RPMI7951 (cell line): ENCODE data around the gene PIMREG. TPM values are rescaled to one million over a fixed set of nuclear protein-coding genes. Genes with fewer than 3 reads are reported as not detected.
"Not testable (repeated sequence)": the region's sequence is repeated elsewhere in the genome, so short reads cannot be mapped to it uniquely, and the experiment has no call there.

Experiments
- DNase-seq: peaks from one replicate; pipeline ENCODE4 v3.0.0-alpha.2; 2012; ENCODE audit warnings: low read depth
- total RNA-seq: library from RNA; depleted of rRNA; stranded (reverse); fragments of >200 nt; shearing (Covaris generic); gene quantifications from 2 replicates; pipeline ENCODE4 v1.2.3, GENCODE V29; 2014

The PIMREG gene
- total RNA-seq, 1 experiment from 2014 or later, result 82.8 TPM

DNA sequence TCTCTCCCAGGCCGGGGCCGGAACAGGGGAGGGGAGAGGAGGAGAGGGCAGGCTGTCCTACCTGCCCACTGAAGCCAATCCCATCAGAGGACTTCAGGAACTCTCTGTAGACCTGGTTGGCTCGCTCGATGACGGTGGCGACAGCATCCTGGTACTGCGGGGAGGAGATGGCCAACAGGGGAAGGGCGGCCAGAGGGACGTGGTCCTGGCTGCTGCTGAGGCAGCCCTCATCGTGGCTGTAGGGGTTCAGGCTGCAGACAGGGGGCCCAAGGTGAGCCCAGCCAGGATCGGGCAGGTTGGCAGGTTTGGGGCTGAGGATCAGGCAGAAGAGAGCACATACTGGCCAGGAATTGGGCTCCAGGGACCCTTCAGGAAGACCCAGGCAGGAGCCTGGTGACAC, 34.2 kb downstream of the PIMREG start:
- no peak for DNase-seq

DNA sequence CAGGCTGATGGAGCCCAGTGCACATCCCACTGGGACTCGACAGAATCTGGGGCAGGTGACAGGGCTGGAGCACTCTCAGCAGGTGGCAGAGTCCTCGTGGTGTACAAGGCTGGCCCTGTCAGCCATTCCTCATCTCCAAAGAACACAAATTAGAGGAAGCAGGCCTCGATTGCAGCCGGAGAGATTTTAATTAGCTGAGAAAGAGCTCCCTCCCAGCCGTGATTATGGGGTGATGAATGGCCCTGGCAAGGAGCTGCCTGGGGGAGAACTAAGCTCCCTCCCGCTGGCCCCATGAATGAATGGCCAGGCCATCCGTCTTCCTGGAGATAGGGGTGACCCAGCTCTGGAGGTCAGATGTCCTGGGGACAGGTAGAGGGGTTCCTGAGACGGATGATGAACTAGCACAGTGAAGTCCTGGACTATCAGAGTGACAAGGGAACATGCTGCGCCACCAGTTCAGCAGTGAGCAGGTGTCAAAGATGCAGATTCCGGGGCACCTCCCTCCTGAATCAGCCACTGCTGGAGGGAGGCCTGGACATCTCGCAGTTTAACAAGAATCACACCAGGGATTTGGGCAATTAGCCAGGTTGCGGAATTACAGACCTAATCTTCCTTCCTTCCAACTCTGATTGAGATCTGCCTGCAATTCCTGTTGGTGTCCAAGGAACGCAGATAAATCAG, 35.5 kb downstream of the PIMREG start:
- no peak for DNase-seq

DNA sequence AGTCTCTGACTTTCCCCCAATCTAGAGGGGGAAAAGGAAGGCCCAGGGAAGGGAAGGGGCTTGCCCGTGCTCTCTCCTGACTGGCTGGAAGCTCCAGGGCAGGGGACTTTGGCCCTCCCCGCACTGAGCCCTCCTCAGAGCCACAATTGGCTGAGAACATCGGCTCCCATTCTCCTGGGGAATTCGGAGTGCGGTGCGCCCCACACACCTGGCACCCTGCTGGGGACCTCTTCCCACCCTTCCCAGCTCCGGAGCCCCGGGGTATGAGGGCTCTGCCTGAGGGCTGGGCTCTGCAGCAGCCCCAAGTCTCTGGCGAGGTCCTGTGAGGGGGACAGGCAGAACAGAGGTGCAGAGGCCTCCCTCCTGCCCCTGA, 36.0 kb downstream of the PIMREG start:
- no peak for DNase-seq

DNA sequence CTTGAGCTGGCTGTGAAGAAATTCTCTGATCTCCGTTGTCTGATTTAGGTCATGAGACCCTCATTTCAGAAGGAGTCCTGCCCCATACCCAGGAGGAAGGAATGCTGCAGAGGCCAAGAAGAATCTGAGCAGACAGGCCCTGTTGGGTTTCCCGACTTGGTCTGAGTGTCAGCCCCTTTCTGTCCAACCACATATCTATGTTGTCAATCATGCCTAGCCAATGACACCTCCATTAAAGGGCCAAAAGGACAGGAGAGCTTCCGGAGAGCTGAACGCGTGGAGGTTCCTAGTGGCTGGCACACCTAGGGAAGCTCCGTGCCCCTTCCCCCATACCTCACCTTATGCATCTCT, 37.8 kb downstream of the PIMREG start:
- no peak for DNase-seq

DNA sequence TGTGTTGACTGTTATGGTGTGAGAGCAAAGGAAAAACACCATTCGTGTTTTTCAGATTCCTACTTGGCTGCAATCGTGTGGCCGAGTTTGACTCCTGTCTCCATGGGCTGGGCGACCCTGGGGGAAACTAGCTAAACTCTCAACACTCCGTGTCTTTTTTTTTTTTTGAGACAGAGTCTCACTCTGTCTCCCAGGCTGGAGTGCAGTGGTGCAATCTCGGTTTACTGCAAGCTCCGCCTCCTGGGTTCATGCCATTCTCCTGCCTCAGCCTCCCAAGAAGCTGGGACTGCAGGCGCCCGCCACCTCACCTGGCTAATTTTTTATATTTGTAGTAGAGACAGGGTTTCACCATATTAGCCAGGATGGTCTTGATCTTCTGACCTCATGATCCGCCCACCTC, 38.5 kb downstream of the PIMREG start:
- DNase-seq, result not testable (repeated sequence)

DNA sequence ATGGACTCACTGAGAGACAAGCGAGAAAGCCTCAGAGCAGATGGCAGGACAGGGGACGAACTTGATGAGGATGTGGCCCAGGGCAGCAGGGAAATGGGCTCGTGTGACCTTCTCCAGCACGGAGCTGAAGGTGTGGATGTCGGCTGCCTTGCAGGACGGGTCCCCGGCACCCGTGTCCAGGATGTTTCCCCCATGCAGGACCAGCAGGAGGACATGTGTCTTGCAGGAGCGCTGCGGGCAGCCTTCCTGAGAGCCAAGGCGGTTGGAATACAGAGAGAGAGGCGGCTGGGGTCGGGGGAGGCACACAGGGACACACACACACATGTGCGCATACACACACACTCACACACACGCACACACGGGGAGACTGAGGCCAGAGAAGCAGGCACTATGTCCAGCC, 39.3 kb downstream of the PIMREG start:
- no peak for DNase-seq

DNA sequence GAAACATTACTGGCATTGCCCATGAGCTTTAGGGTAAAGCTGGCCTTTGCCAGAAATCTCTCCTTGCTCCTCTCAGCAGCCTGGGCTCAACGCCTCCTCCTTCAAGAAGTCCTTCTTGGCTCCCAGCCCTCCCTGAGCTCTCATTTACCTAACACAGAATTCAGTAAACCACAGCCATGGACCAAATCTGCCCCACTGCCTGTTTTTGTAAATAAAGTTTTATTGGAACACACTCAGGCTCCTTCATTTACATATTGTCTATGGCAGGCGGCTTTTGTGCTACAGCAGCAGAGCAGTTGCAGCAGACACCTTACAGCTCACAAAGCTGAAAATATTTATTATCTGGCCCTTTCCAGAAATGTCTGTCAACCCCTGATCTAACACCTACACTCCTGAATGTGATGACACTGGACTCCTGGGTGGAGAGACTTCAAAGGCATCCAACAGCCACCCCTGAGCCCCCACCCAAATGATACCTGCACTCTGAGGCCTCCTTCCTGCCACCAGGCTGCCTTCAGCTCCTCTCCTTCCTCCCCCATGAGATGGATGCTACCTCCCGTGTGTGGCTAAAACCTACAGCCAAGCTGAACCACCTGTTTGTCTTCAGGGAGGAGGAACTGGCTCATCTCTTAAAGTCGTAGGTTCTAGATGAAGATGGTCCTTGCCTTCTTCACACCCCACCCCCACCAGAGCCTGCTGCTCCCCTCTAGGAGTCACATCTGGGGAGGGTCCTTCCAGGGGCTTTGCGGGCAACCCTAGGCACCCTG, 41.6 kb downstream of the PIMREG start:
- DNase-seq, result no peak

DNA sequence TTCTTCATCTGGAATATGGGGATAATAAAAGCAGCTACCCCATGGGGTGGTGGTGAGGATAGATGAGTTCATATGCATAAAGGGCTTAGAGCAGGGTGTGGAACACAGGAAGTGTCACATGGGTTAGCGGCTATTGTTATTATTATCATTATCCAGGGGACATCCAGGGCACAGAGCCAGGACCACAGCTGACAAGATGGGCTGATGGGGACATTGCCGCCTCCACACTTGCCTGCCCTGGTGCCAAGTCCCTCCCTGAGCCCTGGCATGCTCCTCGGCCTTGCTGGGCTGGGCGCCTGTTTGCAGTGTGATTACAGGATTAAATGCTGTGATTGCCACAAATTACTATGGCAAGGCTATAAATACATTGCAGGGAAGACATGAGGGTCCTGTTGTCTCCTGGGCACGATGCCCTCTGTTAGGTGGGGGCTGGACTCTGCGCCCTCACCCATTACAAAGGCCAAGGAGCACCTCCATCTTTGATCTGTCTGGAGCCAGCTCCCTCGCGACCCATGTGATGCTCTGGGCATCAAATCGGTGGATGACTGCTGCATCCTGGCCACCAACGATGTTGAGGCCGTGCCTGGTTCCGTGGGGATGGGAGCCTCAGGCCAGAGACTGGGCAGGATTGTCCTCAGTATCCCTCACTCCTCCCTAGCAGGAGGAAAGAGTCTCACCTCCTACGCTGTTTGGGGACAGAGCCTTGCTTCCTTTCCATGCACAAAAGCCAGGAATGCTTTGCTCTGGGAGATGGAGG, 43.2 kb downstream of the PIMREG start:
- DNase-seq, result no peak

DNA sequence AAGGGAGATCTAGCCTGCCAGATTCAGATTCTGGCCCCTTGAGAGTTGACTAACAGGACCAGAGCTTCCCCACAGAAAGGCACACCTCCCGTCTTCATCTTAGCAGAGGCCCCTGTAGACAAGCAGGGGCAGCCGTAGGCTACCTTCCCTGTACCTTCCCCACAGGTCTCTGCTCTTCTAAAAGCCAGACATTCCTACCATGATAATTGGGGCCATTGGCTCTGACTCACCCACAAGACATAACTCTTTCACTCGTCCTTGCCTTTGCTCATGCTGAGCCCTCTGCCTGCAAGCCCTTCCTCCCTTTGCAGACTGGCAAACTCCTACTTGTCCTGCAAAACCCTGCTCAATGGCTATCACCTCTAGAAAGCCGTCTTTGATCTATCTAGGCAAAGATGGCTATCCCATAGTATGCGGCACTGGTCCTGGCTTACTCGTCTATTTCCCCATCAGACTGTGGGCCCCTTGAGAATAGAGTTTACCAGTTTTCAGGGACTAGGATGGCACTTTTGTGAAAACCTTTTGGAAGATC, 43.8 kb downstream of the PIMREG start:
- no peak for DNase-seq

DNA sequence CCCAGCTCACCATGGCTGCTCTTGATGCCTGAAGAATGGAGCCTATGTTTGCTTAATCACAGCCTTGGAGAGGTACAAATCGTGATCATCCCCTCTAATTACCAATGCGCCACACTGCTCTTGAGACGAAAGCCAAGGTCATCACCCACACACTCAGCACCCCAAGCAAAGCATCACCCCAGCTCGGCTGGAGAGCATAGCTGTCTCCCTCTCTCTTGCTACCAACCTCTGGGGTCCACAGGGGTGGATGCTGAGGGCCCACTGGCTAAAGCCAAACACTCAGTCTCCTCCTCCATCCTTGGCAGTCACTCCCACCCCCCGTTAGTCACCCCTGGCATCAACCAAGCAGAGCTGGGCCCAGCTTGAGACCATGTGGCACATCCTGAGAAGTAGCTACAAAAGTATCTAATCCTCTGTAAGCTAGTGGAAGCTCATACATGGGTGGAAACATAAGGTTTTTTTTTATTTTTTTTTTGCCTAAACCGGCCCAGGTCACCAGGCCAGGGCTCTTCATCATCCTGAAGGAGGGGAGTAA, 44.8 kb downstream of the PIMREG start:
- no peak for DNase-seq

DNA sequence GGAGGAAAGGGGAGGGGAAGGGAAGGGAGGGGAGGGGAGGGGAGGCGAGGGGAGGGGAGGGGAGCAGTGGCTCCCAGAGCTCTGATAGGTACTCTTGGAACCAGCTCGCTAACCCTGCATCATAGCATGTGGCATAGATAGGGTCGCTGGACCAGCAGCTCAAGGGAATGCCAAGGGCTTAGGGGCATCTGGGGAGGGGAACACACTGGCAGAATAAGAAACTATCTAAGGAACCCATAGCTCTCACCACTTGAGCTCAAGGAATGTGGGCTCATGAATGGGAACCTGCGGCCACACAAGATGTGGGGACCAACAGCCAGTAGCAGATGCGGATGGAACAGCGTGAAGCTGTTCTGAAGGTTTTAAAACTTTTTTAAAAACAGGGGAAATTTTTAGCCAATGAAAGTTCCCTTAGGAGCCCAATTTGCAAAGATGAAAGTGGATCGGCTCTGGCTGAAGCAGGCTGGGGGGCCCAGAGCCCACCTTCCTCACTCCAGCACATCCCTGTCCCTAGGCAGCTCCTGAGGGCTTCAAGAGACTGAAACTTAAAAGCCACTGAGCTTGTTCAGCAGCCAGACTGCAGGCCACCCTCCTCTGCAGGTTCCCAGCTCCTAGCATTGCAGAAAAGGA, 46.9 kb downstream of the PIMREG start:
- DNase-seq, result no peak

DNA sequence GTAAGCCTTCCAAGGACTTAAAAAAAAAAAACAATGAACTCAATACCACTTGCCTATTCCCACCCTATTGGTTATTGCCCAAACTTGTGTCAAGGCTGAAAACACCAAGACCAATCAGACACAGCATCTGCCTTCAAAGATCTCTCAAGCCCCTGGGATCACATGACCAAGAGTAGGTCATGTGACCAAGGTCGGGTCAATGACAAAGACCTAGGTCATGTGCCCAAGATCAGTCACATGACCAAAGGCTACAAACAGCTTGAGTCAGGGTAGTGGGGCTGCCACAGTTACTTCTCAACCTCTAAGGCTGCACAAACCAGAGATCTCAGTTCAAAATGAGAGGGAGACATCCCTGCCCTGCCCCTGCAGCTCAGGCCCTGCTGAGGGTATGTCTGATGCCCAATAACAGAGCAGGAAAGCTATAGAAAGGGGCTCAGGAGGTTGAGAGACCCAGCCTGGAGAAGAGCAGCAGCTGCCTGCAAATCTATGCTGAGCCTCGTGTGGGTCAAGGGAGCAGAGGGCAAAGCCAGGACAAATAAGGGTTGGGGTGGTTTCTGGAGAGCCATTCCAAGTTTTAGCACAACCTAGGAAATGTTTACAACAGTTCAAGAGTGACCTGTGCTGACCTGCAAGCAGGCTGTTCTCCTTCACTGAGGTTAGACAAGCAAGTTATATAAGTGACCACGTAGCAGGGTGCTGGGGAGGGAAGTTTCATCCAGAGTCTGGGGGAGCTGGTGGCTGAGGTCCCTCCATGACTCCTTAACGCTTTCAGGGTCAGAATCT, 48.8 kb downstream of the PIMREG start:
- no peak for DNase-seq

DNA sequence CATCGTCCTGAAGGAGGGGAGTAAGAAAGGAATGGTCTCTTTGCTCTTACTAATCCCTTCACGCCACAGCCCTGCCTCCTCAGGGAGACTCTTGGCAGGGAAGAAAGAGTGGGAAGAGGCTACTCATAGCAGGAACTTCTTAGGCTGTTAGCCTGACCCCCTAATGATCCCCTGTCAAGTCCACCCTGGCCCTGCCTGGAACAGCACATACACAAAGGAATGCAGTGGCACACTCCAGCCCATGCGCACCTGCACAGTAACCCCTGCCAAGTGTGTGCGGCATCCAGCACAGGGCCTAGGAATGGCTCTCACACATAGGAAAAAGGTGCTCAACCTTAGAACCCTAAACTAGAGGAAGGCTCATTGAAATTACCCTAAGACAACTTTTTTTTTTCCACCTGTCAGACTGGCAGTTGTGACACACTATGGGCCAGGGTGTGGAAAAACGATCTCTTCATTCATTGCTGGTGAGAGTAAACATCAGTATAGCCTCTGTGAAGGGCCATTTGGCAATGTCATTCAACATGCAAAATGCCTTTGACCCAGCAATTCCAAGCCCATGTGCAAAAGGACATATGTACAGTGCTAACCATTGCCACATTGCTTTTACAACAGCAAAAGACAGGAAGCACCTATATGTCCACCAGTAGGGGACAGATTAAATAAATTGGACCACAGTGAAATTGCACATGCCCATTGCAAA, 50.1 kb downstream of the PIMREG start:
- DNase-seq, result no peak

DNA sequence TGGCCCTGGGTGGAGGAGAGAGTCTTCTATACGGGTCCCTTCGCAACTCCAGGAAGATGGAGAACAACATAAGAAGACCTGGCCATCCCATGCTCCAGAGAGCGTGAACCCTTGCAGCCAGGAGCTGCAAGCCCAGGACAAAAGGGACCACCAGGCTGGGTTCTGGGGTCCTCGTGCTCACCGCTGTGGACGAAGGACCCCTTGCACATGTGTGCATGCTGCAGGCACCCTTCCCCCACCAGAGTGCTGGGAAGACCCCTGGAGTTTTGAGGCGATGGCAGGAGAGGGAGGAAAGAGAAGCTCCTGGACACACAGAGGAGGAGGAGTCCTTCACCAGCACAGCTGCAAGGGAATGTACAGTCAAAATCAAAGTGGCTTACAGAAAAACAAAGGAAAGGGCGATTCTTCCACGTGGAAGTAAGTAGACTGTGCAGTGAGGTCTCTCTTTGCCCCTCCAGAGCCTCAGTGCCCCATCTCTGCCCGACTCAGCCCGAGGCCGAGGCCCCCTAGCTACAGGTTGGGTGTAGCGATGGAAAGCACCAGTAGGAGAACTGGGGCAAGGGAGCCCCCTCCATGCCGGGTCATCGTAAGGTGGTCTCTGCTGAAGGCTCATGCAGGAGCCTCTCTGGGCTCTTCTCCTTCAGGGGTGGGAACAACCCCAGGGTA, 51.3 kb downstream of the PIMREG start:
- no peak for DNase-seq

DNA sequence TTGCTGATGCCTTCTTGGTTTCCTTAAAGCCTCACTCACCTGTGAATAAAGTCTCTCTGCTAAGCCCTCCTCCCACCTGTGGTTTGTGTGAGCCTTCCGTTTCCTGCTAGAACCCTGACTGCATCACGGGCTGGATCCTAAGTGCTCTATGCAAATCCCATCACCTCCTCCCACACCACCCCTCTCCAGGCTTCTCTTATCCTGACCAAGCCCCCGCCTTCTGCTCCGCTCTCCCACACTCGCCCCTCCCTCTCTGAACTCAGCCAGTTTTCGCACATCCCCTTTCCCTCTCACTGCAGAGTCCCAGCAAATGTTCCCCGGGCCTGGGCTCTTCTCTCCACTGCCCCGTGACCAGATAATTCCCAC, 51.8 kb downstream of the PIMREG start:
- no peak for DNase-seq

DNA sequence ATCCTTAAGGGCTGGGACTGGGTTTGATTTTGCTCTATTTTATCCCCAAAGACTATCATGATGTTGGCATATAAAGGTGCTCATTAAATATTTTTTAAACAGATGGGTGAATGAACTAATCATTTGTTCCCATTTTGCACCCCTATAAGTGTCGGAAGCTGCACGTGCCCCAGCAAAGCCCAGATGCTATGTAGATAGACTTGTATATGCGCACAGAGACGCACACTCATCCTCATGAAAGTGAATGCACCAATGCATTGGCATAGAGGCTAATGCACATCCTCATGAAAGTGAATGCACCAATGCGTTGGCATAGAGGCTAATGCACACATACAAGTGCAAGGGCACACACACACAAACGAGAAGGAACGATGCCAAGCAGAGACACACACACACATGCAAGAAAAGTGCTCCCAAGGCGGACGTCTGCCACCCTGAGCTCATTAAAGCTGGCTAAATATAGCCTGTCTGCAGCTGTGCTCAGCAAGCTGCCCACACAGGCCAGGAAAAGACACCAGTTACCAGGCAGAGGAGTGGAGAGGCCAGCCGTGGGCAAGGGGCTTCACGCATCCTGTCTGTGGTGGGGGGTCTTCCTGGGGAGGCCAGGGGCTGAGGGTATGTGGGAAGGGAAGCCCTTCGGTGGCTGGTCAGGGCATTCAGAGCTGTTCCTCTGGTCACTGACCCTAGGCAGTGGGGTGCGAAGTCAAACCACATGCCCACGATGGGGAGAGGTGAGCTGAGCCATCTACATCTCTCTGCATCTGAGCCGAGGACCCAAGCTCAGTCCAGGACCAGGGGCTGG, 52.6 kb downstream of the PIMREG start:
- no peak for DNase-seq

DNA sequence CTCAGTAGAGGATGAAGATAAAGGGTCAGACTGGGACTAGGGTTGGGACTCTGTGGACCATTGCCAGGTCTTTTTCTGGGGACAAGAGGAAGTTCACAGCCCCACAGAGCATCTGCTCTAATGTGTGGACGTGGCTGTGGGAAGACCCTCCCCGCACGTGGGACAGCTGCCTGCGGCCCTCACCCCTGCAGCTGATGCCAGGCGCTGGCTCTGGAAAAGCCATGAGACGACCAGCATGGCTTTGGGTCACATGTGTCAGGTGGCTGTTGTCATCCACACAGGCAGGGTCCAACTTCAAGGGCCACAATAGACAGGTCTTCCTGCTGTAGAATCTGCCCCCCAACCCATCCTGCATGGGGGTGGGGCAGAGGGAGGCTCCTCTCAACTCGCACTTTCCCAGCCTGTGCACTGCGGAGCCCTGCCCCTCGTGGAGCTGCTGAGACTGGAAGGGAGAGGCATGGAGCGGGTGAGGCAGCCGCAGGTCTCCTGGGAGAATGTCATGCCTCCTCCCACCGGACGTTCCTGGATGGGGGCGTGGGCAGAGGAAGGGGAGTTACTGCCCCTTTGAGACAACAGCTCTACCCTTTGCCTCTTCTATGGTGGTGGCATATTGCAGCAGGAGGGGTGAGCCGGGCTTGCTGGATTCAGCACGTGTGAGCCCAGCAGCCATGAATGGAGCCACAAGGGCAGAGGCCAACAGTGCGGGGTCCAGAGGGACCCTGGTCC, 53.4 kb downstream of the PIMREG start:
- no peak for DNase-seq

DNA sequence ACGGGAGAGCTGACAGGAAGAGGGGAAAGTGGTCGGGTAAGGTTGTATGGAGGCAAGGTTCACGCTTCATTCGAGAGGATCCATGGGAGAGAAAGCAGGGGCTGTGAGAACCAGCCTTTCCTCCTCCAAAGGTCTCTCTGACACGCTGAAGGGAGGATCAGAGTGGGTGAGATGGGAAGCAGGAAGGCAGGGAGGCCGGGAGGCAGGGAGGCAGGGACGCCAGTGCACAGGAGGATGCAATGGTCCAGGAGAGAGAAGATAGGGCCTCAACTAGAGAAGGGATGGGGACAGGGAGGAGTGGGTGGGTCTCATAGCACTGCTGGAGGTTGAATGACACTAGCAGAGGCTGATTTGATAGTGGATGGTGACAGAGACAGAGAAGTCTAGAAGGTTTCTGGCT, 54.1 kb downstream of the PIMREG start:
- no peak for DNase-seq
